Lower lobe of right lung (tissue), 2 donors: ENCODE measurements around the gene EPHX1. TPM values are rescaled to one million over a fixed set of nuclear protein-coding genes. Genes with fewer than 3 reads are reported as not detected.

Experiments used
- ATAC-seq, 2 donors: fragments of 200-7000 bp; cut with Tn5 transposase; one replicate each; pipeline ENCODE4 v1.9.1; 2020 to 2022; ENCODE audit warnings: mild to moderate bottlenecking in 2 of 2, moderate library complexity in 2 of 2
- DNase-seq: peaks from one replicate; pipeline ENCODE4 v3.0.0-alpha.2; 2020
- H3K27ac ChIP-seq: fragments of 200-600 bp; one replicate; pipeline ENCODE4 v1.8.0; 2022
- H3K27me3 ChIP-seq: fragments of 200-600 bp; one replicate; pipeline ENCODE4 v1.8.0; 2022; ENCODE audit warnings: low read depth
- H3K36me3 ChIP-seq: fragments of 200-600 bp; one replicate; pipeline ENCODE4 v1.8.0; 2022; ENCODE audit warnings: mild to moderate bottlenecking
- H3K4me1 ChIP-seq: fragments of 200-600 bp; one replicate; pipeline ENCODE4 v1.8.0; 2022
- H3K4me3 ChIP-seq: fragments of 200-600 bp; one replicate; pipeline ENCODE4 v1.8.0; 2022; ENCODE audit warnings: mild to moderate bottlenecking
- H3K9me3 ChIP-seq: fragments of 200-600 bp; one replicate; pipeline ENCODE4 v1.8.0; 2022
- CTCF ChIP-seq: fragments of 200-600 bp; IDR thresholded peaks from one replicate; pipeline ENCODE4 v1.8.0; 2022; ENCODE audit warnings: antibody characterized with exemption, mild to moderate bottlenecking
- intact Hi-C: fragments of 100-400 bp; cut with DNase I; formaldehyde crosslinking; loops from one replicate; pipeline ENCODE4 v1.11.0; 2022
- total RNA-seq: library from RNA; stranded (reverse); fragmentation: NEBNext Ultra II Directional; extraction: Animal tissue kit (Norgen Biotek cat#: 25700); gene quantifications from one replicate; pipeline ENCODE4 v1.2.1, GENCODE V29; 2021
- donor health status: DM: no; HTN: yes; CAD: no; lungs with severe emphysema.

Gene EPHX1
- total RNA-seq, 1 donor from 2014 or later, result 233 TPM

- Histone ChIP-seq H3K36me3 (peaks cover 17% of the 10 kb centered on the region), H3K27ac (no peak overlapping the region), H3K4me3 (no peak overlapping the region), H3K27me3 (no peaks in the 10 kb centered on the region), H3K4me1 (peaks cover 76% of the 10 kb centered on the region), H3K9me3 (no peaks in the 10 kb centered on the region)
- DNase-seq (no peak), ATAC-seq (no peak)
- intact Hi-C loops, result no loop called here
- no peak for TF ChIP-seq CTCF
Observed at GRCh38 chr1:225823811-225824261, 13.9 kb downstream of the EPHX1 start.

GRCh38 chr1:225824533-225824941 lies 14.6 kb downstream of the EPHX1 start:
- peaks cover 23% of the 10 kb centered on the region for H3K36me3 ChIP-seq
- intact Hi-C loops, result no loop called here
- ATAC-seq, result no peak
- H3K4me3 ChIP-seq, result no peak overlapping the region
- peak overlapping the region; percentile 7 for H3K27ac ChIP-seq
- H3K4me1 ChIP-seq, result peaks cover 71% of the 10 kb centered on the region
- TF ChIP-seq CTCF, result no peak
- no peaks in the 10 kb centered on the region for H3K27me3 ChIP-seq
- H3K9me3 ChIP-seq, result no peaks in the 10 kb centered on the region
- DNase-seq, result no peak

GRCh38 chr1:225825078-225825477 lies 15.2 kb downstream of the EPHX1 start:
- Histone ChIP-seq H3K4me3 (no peak overlapping the region), H3K27me3 (no peaks in the 10 kb centered on the region), H3K27ac (no peak overlapping the region), H3K4me1 (peaks cover 66% of the 10 kb centered on the region), H3K36me3 (peaks cover 27% of the 10 kb centered on the region), H3K9me3 (no peaks in the 10 kb centered on the region)
- intact Hi-C loops, result no loop called here
- no peak for TF ChIP-seq CTCF
- DNase-seq (no peak), ATAC-seq (no peak)

- Histone ChIP-seq H3K4me3 (no peak overlapping the region), H3K36me3 (peaks cover 33% of the 10 kb centered on the region), H3K27ac (no peak overlapping the region), H3K27me3 (no peaks in the 10 kb centered on the region), H3K9me3 (no peaks in the 10 kb centered on the region), H3K4me1 (peaks cover 61% of the 10 kb centered on the region)
- TF ChIP-seq CTCF, result no peak
- intact Hi-C loops, result no loop called here
- DNase-seq (no peak), ATAC-seq (no peak)
Observed at GRCh38 chr1:225825607-225826007, 15.7 kb downstream of the EPHX1 start.

DNA sequence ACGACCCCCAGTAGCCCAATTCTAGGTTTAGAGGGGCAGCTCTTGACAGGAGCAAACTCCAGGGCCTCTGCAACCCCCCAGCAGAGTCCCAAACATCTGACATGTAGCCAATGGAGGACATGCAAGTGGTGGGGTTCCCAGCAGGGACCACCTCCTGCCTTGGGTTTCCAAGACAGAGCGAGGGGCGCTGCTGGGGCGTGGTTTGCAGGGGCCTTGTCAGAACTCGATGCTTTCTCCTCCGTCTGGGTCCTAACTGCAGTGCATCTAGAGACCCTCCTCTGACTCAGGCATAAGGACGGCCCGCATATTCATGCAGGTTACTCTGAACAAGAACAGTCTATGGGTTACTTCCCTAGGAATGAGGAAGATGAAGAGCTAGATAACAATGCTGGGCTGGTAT lies 17.2 kb downstream of the EPHX1 start:
- Histone ChIP-seq H3K36me3 (peaks cover 43% of the 10 kb centered on the region), H3K9me3 (no peaks in the 10 kb centered on the region), H3K27me3 (no peaks in the 10 kb centered on the region), H3K4me3 (no peak overlapping the region), H3K27ac (no peak overlapping the region), H3K4me1 (peaks cover 49% of the 10 kb centered on the region)
- ATAC-seq, result no peak
- no peak for DNase-seq
- no peak for TF ChIP-seq CTCF
- intact Hi-C loops, result no loop called here
